NT2/D1 (cell line): Measurements from ENCODE around the gene SIAH3.

Experiments used
- SUZ12 ChIP-seq: IDR thresholded peaks from 2 replicates; pipeline ENCODE4 v1.6.1; 2011; ENCODE audit not compliant: insufficient read length, insufficient read depth; ENCODE audit errors: extremely low read depth
- YY1 ChIP-seq: IDR thresholded peaks from 2 replicates; pipeline ENCODE4 v1.6.1; 2011; ENCODE audit not compliant: insufficient read length, insufficient read depth
- ZNF274 ChIP-seq: IDR thresholded peaks from 2 replicates; pipeline ENCODE4 v1.6.1; 2011; ENCODE audit warnings: mild to moderate bottlenecking, low read depth, low read length

DNA sequence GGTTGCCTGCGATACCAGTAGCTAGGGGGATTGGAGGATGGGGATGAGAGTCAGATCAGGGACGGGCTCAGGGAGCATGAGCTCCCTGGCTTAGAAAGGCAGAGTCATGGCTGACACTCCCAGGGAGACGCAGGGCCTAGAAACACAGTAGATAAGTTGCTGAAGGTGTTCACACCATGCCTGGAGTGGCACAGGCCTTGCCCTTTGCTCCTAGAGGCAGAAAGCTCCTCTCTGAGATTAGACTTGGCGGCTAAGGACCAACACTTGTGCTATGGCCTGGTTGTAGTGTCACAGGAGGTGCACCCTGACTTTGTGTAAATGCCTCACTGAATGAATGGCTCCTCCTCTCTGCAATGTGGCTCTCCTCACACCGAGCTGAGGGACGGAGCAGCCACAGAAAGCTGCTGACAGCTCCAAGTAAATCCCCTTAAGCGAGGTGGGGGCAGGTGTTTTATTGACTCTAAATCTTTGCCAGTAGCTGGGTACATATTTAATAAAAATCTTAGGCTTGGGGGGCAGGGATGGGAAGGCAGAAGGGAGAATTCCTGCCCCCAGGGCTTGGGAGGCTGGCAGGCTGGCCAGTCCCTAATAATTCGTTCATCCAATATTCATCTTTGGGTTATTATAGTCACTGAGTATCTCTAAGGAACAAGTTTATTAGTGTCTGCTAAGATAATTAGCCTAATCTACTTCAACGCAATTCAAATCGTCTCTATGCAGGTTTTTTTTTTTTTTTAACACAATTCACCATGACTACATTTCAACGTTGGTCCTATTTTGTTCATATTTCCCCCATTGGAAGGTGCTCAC lies 54.9 kb downstream of the SIAH3 start:
- TF ChIP-seq ZNF274 = no peak
- no peak for TF ChIP-seq YY1
- TF ChIP-seq SUZ12 = no peak
